ENCODE results near the gene SAMD8. TPM values are rescaled to one million over a fixed set of nuclear protein-coding genes. Genes with fewer than 3 reads are reported as not detected.
A peak's percentile ranks its signal among the peaks of the same experiment; 100 is the strongest.
"Not testable (repeated sequence)": the region's sequence is repeated elsewhere in the genome, so short reads cannot be mapped to it uniquely, and the experiment has no call there.

The SAMD8 gene
- total RNA-seq, 1 donor = 38.1 TPM

DNA sequence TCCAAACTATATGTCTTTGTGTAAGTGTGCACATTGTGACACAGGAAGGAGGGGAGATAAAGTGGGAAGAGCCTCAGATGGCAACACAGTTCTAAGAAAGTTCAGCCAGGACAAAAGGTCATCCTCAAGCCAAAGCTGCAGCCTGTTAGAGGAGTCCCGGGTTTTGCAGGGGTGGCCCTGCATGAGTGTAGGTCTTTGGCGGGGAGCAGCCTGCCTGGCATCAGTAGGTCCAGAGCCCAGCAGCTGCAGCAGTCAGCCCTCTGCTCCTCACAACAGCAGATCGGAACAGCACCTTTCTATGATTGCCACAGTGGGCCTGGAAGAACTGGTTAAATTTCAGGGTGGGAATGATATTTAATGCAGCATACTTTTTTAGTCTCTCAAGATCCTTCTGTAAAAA, 85.6 kb downstream of the SAMD8 start:
- DNase-seq (ENCODE audit: low read depth) = no peak
- TF ChIP-seq, protein P1, sequence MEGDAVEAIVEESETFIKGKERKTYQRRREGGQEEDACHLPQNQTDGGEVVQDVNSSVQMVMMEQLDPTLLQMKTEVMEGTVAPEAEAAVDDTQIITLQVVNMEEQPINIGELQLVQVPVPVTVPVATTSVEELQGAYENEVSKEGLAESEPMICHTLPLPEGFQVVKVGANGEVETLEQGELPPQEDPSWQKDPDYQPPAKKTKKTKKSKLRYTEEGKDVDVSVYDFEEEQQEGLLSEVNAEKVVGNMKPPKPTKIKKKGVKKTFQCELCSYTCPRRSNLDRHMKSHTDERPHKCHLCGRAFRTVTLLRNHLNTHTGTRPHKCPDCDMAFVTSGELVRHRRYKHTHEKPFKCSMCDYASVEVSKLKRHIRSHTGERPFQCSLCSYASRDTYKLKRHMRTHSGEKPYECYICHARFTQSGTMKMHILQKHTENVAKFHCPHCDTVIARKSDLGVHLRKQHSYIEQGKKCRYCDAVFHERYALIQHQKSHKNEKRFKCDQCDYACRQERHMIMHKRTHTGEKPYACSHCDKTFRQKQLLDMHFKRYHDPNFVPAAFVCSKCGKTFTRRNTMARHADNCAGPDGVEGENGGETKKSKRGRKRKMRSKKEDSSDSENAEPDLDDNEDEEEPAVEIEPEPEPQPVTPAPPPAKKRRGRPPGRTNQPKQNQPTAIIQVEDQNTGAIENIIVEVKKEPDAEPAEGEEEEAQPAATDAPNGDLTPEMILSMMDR (IDR thresholded peaks at IDR 0.05; ENCODE audit: insufficient read depth, low read length) = no peak
- H3K4me3 ChIP-seq (ENCODE audit: low read depth, low read length) = no peak overlapping the region

GRCh38 chr10:75197906-75198305, 86.5 kb downstream of the SAMD8 start:
- no peak for DNase-seq (ENCODE audit: low read depth)
- H3K4me3 ChIP-seq (ENCODE audit: low read depth, low read length) = no peak overlapping the region
- TF ChIP-seq, protein P1 (IDR thresholded peaks at IDR 0.05; ENCODE audit: insufficient read depth, low read length) = no peak

- not testable (repeated sequence) for DNase-seq (ENCODE audit: low read depth); H3K4me3 ChIP-seq (ENCODE audit: low read depth, low read length)
Observed at GRCh38 chr10:75199949-75200348, 88.5 kb downstream of the SAMD8 start.

- H3K4me3 ChIP-seq (ENCODE audit: low read depth, low read length) = no peak overlapping the region
- TF ChIP-seq, protein P1 (IDR thresholded peaks at IDR 0.05; ENCODE audit: insufficient read depth, low read length) = no peak
Observed at GRCh38 chr10:75201793-75202307, 90.4 kb downstream of the SAMD8 start.

DNA sequence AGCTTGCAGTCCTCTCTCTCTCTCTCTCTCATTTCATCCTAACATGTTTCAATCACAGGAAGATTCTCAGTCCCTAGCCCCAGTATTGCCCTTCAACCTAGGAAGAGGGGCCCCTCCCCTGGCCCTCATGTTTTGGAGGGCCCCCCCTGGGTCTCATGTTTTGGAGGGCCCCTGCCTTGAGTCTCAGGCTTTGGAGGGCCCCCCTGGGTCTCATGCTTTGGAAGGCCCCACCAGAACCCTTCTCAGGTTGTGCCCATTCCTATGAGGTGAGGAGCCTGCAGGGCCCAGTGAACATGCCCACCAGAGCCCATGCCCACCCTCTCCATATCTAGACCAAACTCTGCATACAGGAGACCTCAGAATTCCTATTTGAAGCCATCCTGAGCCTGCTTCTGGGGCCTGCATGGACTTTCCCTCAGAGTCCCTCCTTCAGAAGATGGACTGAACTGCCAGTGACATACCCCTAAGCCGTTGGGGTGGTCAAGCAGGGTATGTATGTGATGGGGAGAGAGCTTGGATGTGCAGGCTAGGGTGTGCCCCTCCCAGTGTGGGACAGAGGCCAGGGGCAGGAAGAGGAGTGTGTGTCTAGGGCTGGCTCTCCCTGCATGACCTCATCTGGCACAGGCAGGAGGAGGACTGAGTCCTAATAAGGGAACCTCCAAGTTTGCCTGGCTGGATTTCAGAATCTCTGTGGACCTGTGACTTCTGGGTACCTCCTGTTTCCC, 91.0 kb downstream of the SAMD8 start:
- peak; percentile 77 for DNase-seq (ENCODE audit: low read depth)
- no peak overlapping the region for H3K4me3 ChIP-seq (ENCODE audit: low read depth, low read length)
- TF ChIP-seq, protein P1 (IDR thresholded peaks at IDR 0.05; ENCODE audit: insufficient read depth, low read length) = no peak

More at GRCh38 chr10:75201793-75202307, 90.4 kb downstream of the SAMD8 start:
- DNase-seq (ENCODE audit: low read depth) = no peak

GRCh38 chr10:75203046-75203620, 91.7 kb downstream of the SAMD8 start:
- not testable (repeated sequence) for H3K4me3 ChIP-seq (ENCODE audit: low read depth, low read length); DNase-seq (ENCODE audit: low read depth)

- H3K4me3 ChIP-seq (ENCODE audit: low read depth, low read length) = no peak overlapping the region
- TF ChIP-seq, protein P1 (IDR thresholded peaks at IDR 0.05; ENCODE audit: insufficient read depth, low read length) = no peak
- DNase-seq (ENCODE audit: low read depth) = no peak
Observed at GRCh38 chr10:75203724-75204123, 92.3 kb downstream of the SAMD8 start.
